Stomach smooth muscle (tissue), 2 donors: ENCODE data around the gene CCNL2.
"Not testable (repeated sequence)": the region's sequence is repeated elsewhere in the genome, so short reads cannot be mapped to it uniquely, and the experiment has no call there.

Experiments used
- H3K27ac ChIP-seq: one replicate; pipeline ENCODE4 v1.7.0; 2013; ENCODE audit warnings: mild to moderate bottlenecking, low read length, inconsistent platforms
- H3K27me3 ChIP-seq, 2 donors: one replicate each; pipeline ENCODE4 v1.7.0; 2013; ENCODE audit warnings: low read length in 2 of 2; ENCODE audit not compliant: insufficient read depth in 2 of 2, control insufficient read depth in 1 of 2
- H3K36me3 ChIP-seq, 2 donors: one replicate each; pipeline ENCODE4 v1.7.0; 2013; ENCODE audit warnings: low read length in 2 of 2; ENCODE audit not compliant: control insufficient read depth in 2 of 2, insufficient read depth in 2 of 2
- H3K4me1 ChIP-seq: one replicate; pipeline ENCODE4 v1.7.0; 2013; ENCODE audit warnings: low read length; ENCODE audit not compliant: control insufficient read depth, insufficient read depth
- H3K4me3 ChIP-seq, 2 donors: one replicate each; pipeline ENCODE4 v1.7.0; 2013; ENCODE audit warnings: low read length in 2 of 2
- H3K9ac ChIP-seq, 2 donors: one replicate each; pipeline ENCODE4 v1.7.0; 2013; ENCODE audit warnings: low read length in 2 of 2, mild to moderate bottlenecking in 1 of 2
- H3K9me3 ChIP-seq, 2 donors: one replicate each; pipeline ENCODE4 v1.7.0; 2013; ENCODE audit warnings: low read length in 2 of 2; ENCODE audit not compliant: control insufficient read depth in 2 of 2
- donor health status: healthy.
- donor health status: Pancreatic carcinoma.

The CCNL2 gene

GRCh38 chr1:1370771-1371300 lies 28.3 kb downstream of the CCNL2 start:
- H3K27me3 ChIP-seq: no peaks in the 10 kb centered on the region

GRCh38 chr1:1370094-1370493 lies 29.0 kb downstream of the CCNL2 start:
- H3K4me3 ChIP-seq, H3K27me3 ChIP-seq, H3K27ac ChIP-seq, H3K36me3 ChIP-seq, H3K9ac ChIP-seq, H3K9me3 ChIP-seq: not testable (repeated sequence)
- H3K4me1 ChIP-seq: peaks cover 27% of the 10 kb centered on the region

More at GRCh38 chr1:1370771-1371300, 28.3 kb downstream of the CCNL2 start:
- Histone ChIP-seq H3K9ac (no peak overlapping the region), H3K36me3 (peaks cover 3 to 7% of the 10 kb centered on the region in 2 donors), H3K4me1 (peaks cover 27% of the 10 kb centered on the region), H3K9me3 (no peaks in the 10 kb centered on the region), H3K4me3 (no peak overlapping the region), H3K27ac (no peak overlapping the region)

DNA sequence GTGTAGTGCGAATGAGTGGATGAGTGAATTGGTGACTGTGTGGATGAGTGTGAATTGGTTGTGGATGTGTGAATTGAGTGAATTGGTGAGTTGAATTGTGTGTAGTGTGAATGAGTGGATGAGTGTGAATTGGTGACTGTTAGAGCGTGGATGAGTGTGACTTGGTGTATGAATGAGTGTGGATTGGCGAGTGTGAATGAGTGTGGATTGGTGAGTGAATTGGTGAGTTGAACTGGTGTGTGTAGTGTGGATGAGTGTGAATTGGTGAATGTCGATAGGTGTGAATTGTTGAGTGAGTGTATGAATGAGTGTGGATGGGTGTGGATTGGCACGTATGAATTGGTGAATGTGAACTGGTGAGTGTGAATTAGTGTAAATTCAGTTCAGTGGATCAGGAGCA lies 31.8 kb downstream of the CCNL2 start:
- no peak overlapping the region for H3K4me3 ChIP-seq
- H3K9ac ChIP-seq: no peak overlapping the region
- no peak overlapping the region for H3K27ac ChIP-seq
- no peaks in the 10 kb centered on the region for H3K9me3 ChIP-seq
- no peaks in the 10 kb centered on the region for H3K36me3 ChIP-seq
- no peaks in the 10 kb centered on the region for H3K27me3 ChIP-seq
- peaks cover 9% of the 10 kb centered on the region for H3K4me1 ChIP-seq

GRCh38 chr1:1366699-1367066 lies 32.5 kb downstream of the CCNL2 start:
- no peaks in the 10 kb centered on the region for H3K9me3 ChIP-seq
- no peak overlapping the region for H3K27ac ChIP-seq
- H3K4me3 ChIP-seq: no peak overlapping the region
- H3K9ac ChIP-seq: no peak overlapping the region
- no peaks in the 10 kb centered on the region for H3K27me3 ChIP-seq
- peaks cover 7% of the 10 kb centered on the region for H3K4me1 ChIP-seq
- no peaks in the 10 kb centered on the region for H3K36me3 ChIP-seq

- Histone ChIP-seq H3K4me1 (peaks cover 10% of the 10 kb centered on the region), H3K9ac (no peak overlapping the region), H3K27ac (no peak overlapping the region), H3K4me3 (no peak overlapping the region), H3K36me3 (no peaks in the 10 kb centered on the region), H3K27me3 (no peaks in the 10 kb centered on the region), H3K9me3 (no peaks in the 10 kb centered on the region)
Measured at GRCh38 chr1:1365875-1366698, 33.0 kb downstream of the CCNL2 start.

DNA sequence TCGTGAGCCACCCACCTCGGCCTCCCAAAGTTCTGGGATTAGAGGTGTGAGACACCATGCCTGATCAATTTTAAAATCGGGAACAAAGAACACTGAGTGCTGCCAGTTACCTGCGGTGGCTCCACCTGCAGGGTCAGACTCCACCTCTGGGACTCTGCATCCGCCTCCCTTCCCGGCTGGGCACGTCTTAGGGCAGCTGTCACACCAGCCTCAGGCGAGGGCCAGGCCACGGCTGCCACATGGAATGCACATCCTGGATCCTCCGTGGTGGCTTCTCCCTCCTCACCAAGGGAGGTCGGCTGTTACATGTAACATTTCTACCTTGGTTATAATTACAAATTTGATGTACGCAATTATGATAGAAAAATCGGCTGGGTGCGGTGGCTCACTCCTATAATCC lies 34.9 kb downstream of the CCNL2 start:
- no peaks in the 10 kb centered on the region for H3K27me3 ChIP-seq
- H3K27ac ChIP-seq: no peak overlapping the region
- no peak overlapping the region for H3K4me3 ChIP-seq
- no peak overlapping the region for H3K9ac ChIP-seq
- no peaks in the 10 kb centered on the region for H3K36me3 ChIP-seq
- no peaks in the 10 kb centered on the region for H3K9me3 ChIP-seq
- H3K4me1 ChIP-seq: peaks cover 23% of the 10 kb centered on the region

DNA sequence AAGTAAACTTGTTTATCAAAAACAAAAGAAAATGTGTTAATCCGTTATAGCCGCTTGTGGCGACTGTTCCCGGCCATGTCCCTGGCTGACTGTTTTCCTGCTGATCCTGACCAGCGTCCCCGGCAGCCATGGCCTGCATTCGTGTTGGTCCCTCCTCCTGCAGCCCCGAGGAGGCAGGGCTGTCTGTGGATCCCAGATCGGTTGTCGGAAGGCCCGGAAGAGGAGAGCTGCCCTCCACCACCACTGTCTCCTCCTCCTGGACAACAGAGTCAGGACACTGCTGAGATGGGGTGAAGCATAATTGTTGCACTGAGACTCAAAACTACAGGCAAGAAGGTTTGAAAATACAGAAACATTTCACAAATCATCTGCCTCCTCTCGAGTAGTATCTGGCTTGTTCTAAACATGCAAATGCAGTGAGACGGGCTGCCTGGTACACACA lies 37.1 kb downstream of the CCNL2 start:
- Histone ChIP-seq H3K4me3 (peak overlapping the region in 1 of 2 donors; percentile 15), H3K4me1 (peaks cover 35% of the 10 kb centered on the region), H3K36me3 (no peaks in the 10 kb centered on the region), H3K27me3 (no peaks in the 10 kb centered on the region), H3K27ac (peak overlapping the region; percentile 31), H3K9me3 (no peaks in the 10 kb centered on the region), H3K9ac (no peak overlapping the region)

GRCh38 chr1:1361233-1361981 lies 37.7 kb downstream of the CCNL2 start:
- no peaks in the 10 kb centered on the region for H3K9me3 ChIP-seq
- no peak overlapping the region for H3K9ac ChIP-seq
- H3K4me3 ChIP-seq: no peak overlapping the region
- peak overlapping the region; percentile 31 for H3K27ac ChIP-seq
- H3K27me3 ChIP-seq: no peaks in the 10 kb centered on the region
- peaks cover 38% of the 10 kb centered on the region for H3K4me1 ChIP-seq
- H3K36me3 ChIP-seq: no peaks in the 10 kb centered on the region

- peaks cover 41% of the 10 kb centered on the region for H3K4me1 ChIP-seq
- no peaks in the 10 kb centered on the region for H3K27me3 ChIP-seq
- no peaks in the 10 kb centered on the region for H3K36me3 ChIP-seq
- no peak overlapping the region for H3K9ac ChIP-seq
- H3K4me3 ChIP-seq: peak overlapping the region in 1 of 2 donors; percentile 22
- no peaks in the 10 kb centered on the region for H3K9me3 ChIP-seq
- peak overlapping the region; percentile 46 for H3K27ac ChIP-seq
Measured at GRCh38 chr1:1360506-1361169, 38.5 kb downstream of the CCNL2 start.

DNA sequence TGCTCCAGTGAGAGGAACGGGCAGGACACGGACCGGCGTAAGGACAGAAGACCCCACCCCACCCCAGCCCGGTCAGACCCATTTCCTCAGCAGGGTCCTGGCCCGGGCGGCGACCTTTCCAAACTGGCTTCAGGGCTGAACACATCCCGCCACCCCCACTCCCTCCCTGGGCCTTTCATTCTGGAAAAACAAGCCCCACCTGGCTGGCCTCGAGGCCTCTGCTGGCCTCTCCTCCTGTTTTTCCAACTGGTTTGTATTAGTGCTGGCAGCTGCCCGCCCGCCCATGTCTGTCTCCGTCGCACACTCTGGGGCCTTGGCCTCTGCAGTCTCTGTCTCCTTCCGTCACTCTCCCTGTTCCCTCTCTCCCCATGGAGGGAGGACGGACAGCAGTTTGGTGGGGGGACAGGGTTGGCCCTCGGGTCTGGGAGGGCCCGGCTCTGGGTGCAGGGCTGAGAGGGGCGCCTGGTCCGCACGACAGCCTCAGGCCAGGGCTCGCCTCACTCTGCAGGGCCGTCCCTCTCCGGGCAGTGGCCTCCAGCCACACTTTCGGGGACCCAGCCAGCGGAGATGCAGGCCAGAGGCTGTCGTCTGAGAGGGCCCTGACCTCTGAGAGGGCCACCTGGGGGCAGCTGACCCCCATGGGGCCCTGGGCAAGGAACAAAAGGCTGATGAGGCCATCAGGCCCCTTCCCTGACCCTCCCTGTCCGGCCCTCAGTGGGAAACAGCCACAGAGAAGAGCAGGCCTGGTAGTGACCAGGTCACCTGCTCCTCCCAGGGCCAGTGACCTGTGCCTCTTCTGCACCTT lies 39.3 kb downstream of the CCNL2 start:
- Histone ChIP-seq H3K27ac (peak overlapping the region; percentile 87), H3K27me3 (no peaks in the 10 kb centered on the region), H3K36me3 (no peaks in the 10 kb centered on the region), H3K9ac (peak overlapping the region in 1 of 2 donors; percentile 15), H3K4me3 (no peak overlapping the region), H3K9me3 (no peaks in the 10 kb centered on the region), H3K4me1 (peaks cover 44% of the 10 kb centered on the region)
